Measurements from ENCODE around the gene TRPM5.

The TRPM5 gene

GRCh38 chr11:2433106-2433925 is 11.0 kb downstream of the TRPM5 start:
- no peak for DNase-seq
- in situ Hi-C loops (cut with HindIII; ENCODE audit: low pct_ligation_motif_present, low sequenced_read_pairs), result no loop called here
- no peak for TF ChIP-seq CTCF (IDR thresholded peaks at IDR 0.05; ENCODE audit: low read depth, low read length, missing control alignments)

GRCh38 chr11:2432628-2433071 is 11.7 kb downstream of the TRPM5 start:
- no peak for DNase-seq
- Histone ChIP-seq H3K36me3 (replicated peaks) (no peaks in the 10 kb centered on the region), H3K27ac (no peak overlapping the region), H3K27me3 (replicated peaks) (no peaks in the 10 kb centered on the region), H3K4me3 (ENCODE audit: low read depth, low read length) (no peak overlapping the region)
- in situ Hi-C loops (cut with HindIII; ENCODE audit: low pct_ligation_motif_present, low sequenced_read_pairs), result no loop called here
- TF ChIP-seq CTCF (IDR thresholded peaks at IDR 0.05; ENCODE audit: low read depth, low read length, missing control alignments), result no peak

More at GRCh38 chr11:2433106-2433925, 11.0 kb downstream of the TRPM5 start:
- no peaks in the 10 kb centered on the region for H3K36me3 ChIP-seq (replicated peaks)
- H3K4me3 ChIP-seq (ENCODE audit: low read depth, low read length), result no peak overlapping the region
- no peaks in the 10 kb centered on the region for H3K27me3 ChIP-seq (replicated peaks)
- no peak overlapping the region for H3K27ac ChIP-seq

GRCh38 chr11:2432171-2432621 is 12.1 kb downstream of the TRPM5 start:
- no peaks in the 10 kb centered on the region for H3K36me3 ChIP-seq (replicated peaks)
- in situ Hi-C loops (cut with HindIII; ENCODE audit: low pct_ligation_motif_present, low sequenced_read_pairs), result no loop called here
- H3K4me3 ChIP-seq (ENCODE audit: low read depth, low read length), result no peak overlapping the region
- no peak overlapping the region for H3K27ac ChIP-seq
- DNase-seq, result no peak
- TF ChIP-seq CTCF (IDR thresholded peaks at IDR 0.05; ENCODE audit: low read depth, low read length, missing control alignments), result no peak
- H3K27me3 ChIP-seq (replicated peaks), result no peaks in the 10 kb centered on the region

GRCh38 chr11:2431395-2431794 is 12.9 kb downstream of the TRPM5 start:
- DNase-seq, result no peak
- Histone ChIP-seq H3K27ac (no peak overlapping the region), H3K36me3 (replicated peaks) (no peaks in the 10 kb centered on the region), H3K27me3 (replicated peaks) (no peaks in the 10 kb centered on the region), H3K4me3 (ENCODE audit: low read depth, low read length) (no peak overlapping the region)
- no peak for TF ChIP-seq CTCF (IDR thresholded peaks at IDR 0.05; ENCODE audit: low read depth, low read length, missing control alignments)
- in situ Hi-C loops (cut with HindIII; ENCODE audit: low pct_ligation_motif_present, low sequenced_read_pairs), result no loop called here

GRCh38 chr11:2428322-2428795 is 16.0 kb downstream of the TRPM5 start:
- Histone ChIP-seq H3K36me3 (replicated peaks) (no peaks in the 10 kb centered on the region), H3K27ac (no peak overlapping the region), H3K4me3 (ENCODE audit: low read depth, low read length) (no peak overlapping the region), H3K27me3 (replicated peaks) (no peaks in the 10 kb centered on the region)
- peak; percentile 87 for TF ChIP-seq CTCF (IDR thresholded peaks at IDR 0.05; ENCODE audit: low read depth, low read length, missing control alignments)
- in situ Hi-C loops (cut with HindIII; ENCODE audit: low pct_ligation_motif_present, low sequenced_read_pairs), result no loop called here
- DNase-seq, result peak; percentile 44

All from brain microvascular endothelial cell (primary cell).